A549 (cell line): Measurements from ENCODE around the gene SEMA4D. TPM values are rescaled to one million over a fixed set of nuclear protein-coding genes. Genes with fewer than 3 reads are reported as not detected.

Experiments used
- ATAC-seq, 2 experiments: fragments of 200-7000 bp in 1 of 2; fragments of >200 bp in 1 of 2; cut with Nextera tagmentation in 1 of 2; cut with Tn5 transposase in 1 of 2; 3 replicates each; pipeline versions ENCODE4 v1.8.0 to v1.9.1; 2018 to 2020; ENCODE audit warnings: mild to moderate bottlenecking in 1 of 2, moderate library complexity in 1 of 2
- CTCF ChIA-PET: fragments of 300-600 bp; sonication (Branson Sonifier 250); formaldehyde crosslinking; extraction: SDS; loops from one replicate; lab custom pipeline; 2021; ENCODE audit warnings: antibody characterized with exemption, inconsistent platforms; lab: Yijun Ruan, JAX
- POLR2A ChIA-PET: fragments of 350-600 bp; formaldehyde crosslinking; extraction: SDS; loops from one replicate; lab custom pipeline; 2021; ENCODE audit warnings: antibody characterized with exemption, inconsistent platforms; lab: Yijun Ruan, JAX
- DNase-seq, 2 experiments: peaks; one replicate each; pipeline versions ENCODE4 v3.0.0 to v3.0.0-alpha.2; 2011 to 2016; ENCODE audit warnings: low read depth in 1 of 2, low spot score in 1 of 2
- FAIRE-seq: peaks from 2 replicates; lab custom pipeline; 2011; peaks lifted over from hg19 to GRCh38; lab: Jason Lieb, UNC
- H3K27ac ChIP-seq, 2 experiments: fragments of >200 bp; sonication (Bioruptor Twin); formaldehyde crosslinking; 3 replicates each; pipeline ENCODE4 v1.5.1; 2016 to 2017
- H3K4me1 ChIP-seq: fragments of >200 bp; sonication (Bioruptor Twin); formaldehyde crosslinking; 3 replicates; pipeline ENCODE4 v1.6.1; 2016
- H3K4me2 ChIP-seq: fragments of >200 bp; sonication (Bioruptor Twin); formaldehyde crosslinking; 3 replicates; pipeline ENCODE4 v1.6.1; 2016
- H3K4me3 ChIP-seq: fragments of >200 bp; sonication (Bioruptor Twin); formaldehyde crosslinking; 3 replicates; pipeline ENCODE4 v1.5.1; 2016
- H3K9me3 ChIP-seq: fragments of >200 bp; sonication (Bioruptor Twin); formaldehyde crosslinking; 3 replicates; pipeline ENCODE4 v1.6.1; 2016
- BCL3 ChIP-seq: fragments of >200 bp; sonication (Bioruptor Twin); formaldehyde crosslinking; IDR thresholded peaks from 3 replicates; pipeline ENCODE4 v1.6.1; 2016
- BHLHE40 ChIP-seq: IDR thresholded peaks from 2 replicates; pipeline ENCODE4 v1.6.1; 2012; ENCODE audit warnings: low read depth, low read length, inconsistent platforms
- CHD4 ChIP-seq: fragments of 200-600 bp; sonication (generic); IDR thresholded peaks from 2 replicates; pipeline ENCODE4 v1.6.1; 2016; ENCODE audit warnings: antibody characterized with exemption, mild to moderate bottlenecking, borderline replicate concordance
- CTCF ChIP-seq: fragments of >200 bp; sonication (Bioruptor Twin); formaldehyde crosslinking; IDR thresholded peaks from 3 replicates; pipeline ENCODE4 v1.5.1; 2016
- EHF ChIP-seq: fragments of 250-450 bp; sonication (Bioruptor Pico); IDR thresholded peaks from 2 replicates; pipeline ENCODE4 v1.5.0; 2020; ENCODE audit warnings: mild to moderate bottlenecking
- EHMT2 ChIP-seq: fragments of 200-600 bp; sonication (generic); IDR thresholded peaks from 2 replicates; pipeline ENCODE4 v1.6.1; 2016; ENCODE audit warnings: antibody characterized with exemption, low read depth, mild to moderate bottlenecking, moderate library complexity
- ELK1 ChIP-seq: fragments of 150-350 bp; IDR thresholded peaks from 2 replicates; pipeline ENCODE4 v1.6.1; 2014; ENCODE audit warnings: low read depth, mild to moderate bottlenecking, low read length
- FOSB ChIP-seq: fragments of 250-450 bp; sonication (Bioruptor Pico); IDR thresholded peaks from 2 replicates; pipeline ENCODE4 v1.5.0; 2020; ENCODE audit warnings: mild to moderate bottlenecking, moderate library complexity
- FOSL2 ChIP-seq, 2 experiments: fragments of 450-650 bp in 1 of 2; fragments of >200 bp in 1 of 2; sonication (Bioruptor Twin) in 1 of 2; formaldehyde crosslinking; IDR thresholded peaks; 2 replicates each; pipeline versions ENCODE4 v1.5.0 to v1.6.1; 2016 to 2020; ENCODE audit warnings: mild to moderate bottlenecking in 1 of 2, moderate library complexity in 1 of 2
- HDAC2 ChIP-seq: fragments of 200-600 bp; sonication (generic); IDR thresholded peaks from 2 replicates; pipeline ENCODE4 v1.6.1; 2016
- HOXB13 ChIP-seq: fragments of 250-450 bp; sonication (Bioruptor Pico); IDR thresholded peaks from 2 replicates; pipeline ENCODE4 v1.5.0; 2020; ENCODE audit warnings: low read depth, mild to moderate bottlenecking, moderate library complexity
- JUN ChIP-seq, 2 experiments: fragments of >200 bp; sonication (Bioruptor Twin); formaldehyde crosslinking; IDR thresholded peaks; 2 replicates in 1 of 2; 3 replicates in 1 of 2; pipeline ENCODE4 v1.6.1; 2016 to 2017
- KDM1A ChIP-seq: fragments of 200-600 bp; sonication (generic); IDR thresholded peaks from 2 replicates; pipeline ENCODE4 v1.6.1; 2016; ENCODE audit warnings: low read depth, mild to moderate bottlenecking
- KDM5A ChIP-seq: fragments of 200-600 bp; sonication (generic); IDR thresholded peaks from 2 replicates; pipeline ENCODE4 v1.6.1; 2016; ENCODE audit warnings: antibody characterized with exemption, mild to moderate bottlenecking
- NPAS2 ChIP-seq: fragments of 250-450 bp; sonication (Bioruptor Pico); IDR thresholded peaks from 2 replicates; pipeline ENCODE4 v1.8.0; 2022; ENCODE audit warnings: mild to moderate bottlenecking, moderate library complexity, borderline replicate concordance
- NR3C1 ChIP-seq: fragments of >200 bp; sonication (Bioruptor Twin); formaldehyde crosslinking; IDR thresholded peaks from 3 replicates; pipeline ENCODE4 v1.6.1; 2017
- POLR2AphosphoS2 ChIP-seq: conservative IDR thresholded peaks from 2 replicates; pipeline ENCODE4 v1.6.1; 2012; ENCODE audit warnings: low read length, improper control_type of control experiment, inconsistent platforms
- RARB ChIP-seq: fragments of 250-450 bp; sonication (Bioruptor Pico); IDR thresholded peaks from 2 replicates; pipeline ENCODE4 v1.8.0; 2021; ENCODE audit warnings: mild to moderate bottlenecking, moderate library complexity
- SREBF2 ChIP-seq: fragments of 450-650 bp; IDR thresholded peaks from 2 replicates; pipeline ENCODE4 v1.6.1; 2014; ENCODE audit warnings: mild to moderate bottlenecking, moderate library complexity
- ZFP36 ChIP-seq: fragments of 450-650 bp; IDR thresholded peaks from 2 replicates; pipeline ENCODE4 v1.6.1; 2014; ENCODE audit warnings: borderline replicate concordance; ENCODE audit not compliant: partially characterized antibody
- ZNF302 ChIP-seq: fragments of 250-450 bp; sonication (Bioruptor Pico); IDR thresholded peaks from 2 replicates; pipeline ENCODE4 v1.9.0; 2021; ENCODE audit warnings: inconsistent platforms, mild to moderate bottlenecking, moderate library complexity
- WGBS: methylation state at CpG from one replicate; pipeline ENCODE4 v1.1.6; 2017; ENCODE audit errors: missing lambda C conversion rate; 5-methylcytosine and 5-hydroxymethylcytosine counted together
- polyA plus RNA-seq, 4 experiments: library from polyadenylated mRNA; depleted of rRNA in 3 of 4; stranded (reverse); fragments of >200 nt; fragmentation: RNase III in 1 of 4; extraction: RNeasy Plus Mini Kit Qiagen cat#74134 plus additional on column Dnase treatment in 1 of 4; gene quantifications; 2 replicates in 3 of 4; 3 replicates in 1 of 4; pipeline ENCODE4 v1.2.3, GENCODE V29; 2011 to 2017
- TF ChIP-seq, protein P1 (sequence below): IDR thresholded peaks from 2 replicates; pipeline ENCODE4 v1.6.1; 2012; ENCODE audit warnings: low read depth, borderline replicate concordance

Gene SEMA4D
- polyA plus RNA-seq, 2 of the 4 experiments (the other 2 are of a cell fraction) = 5.3 to 7.2 TPM

GRCh38 chr9:89452561-89452960 is 45.4 kb downstream of the SEMA4D start:
- WGBS = 93% methylated on average over 7 of the region's 7 CpGs
- POLR2A ChIA-PET = interaction anchor here (0.6 kb wide), 1 partner anchor 195 kb away, joined by 3 read pairs; no protein-coding TSS in a partner anchor
- no peak overlapping the region for H3K27ac ChIP-seq
- TF ChIP-seq EHF (CRISPR knock-in tag) (no peak), JUN (IDR thresholded peaks at IDR 0.05) (no peak), EHMT2 (no peak), ZNF302 (no peak), BHLHE40 (no peak), SREBF2 (no peak)
- DNase-seq = no peak
- H3K4me1 ChIP-seq = no peaks in the 10 kb centered on the region
- ATAC-seq = no peak
- no peak overlapping the region for H3K4me2 ChIP-seq
- H3K4me3 ChIP-seq = no peak overlapping the region
- CTCF ChIA-PET = interaction anchor here (0.6 to 1.4 kb wide), 3 partner anchors 10 to 20 kb away, joined by 3 to 5 read pairs (median 3); no protein-coding TSS in a partner anchor
- FAIRE-seq = no peak
- H3K9me3 ChIP-seq = no peaks in the 10 kb centered on the region

DNA sequence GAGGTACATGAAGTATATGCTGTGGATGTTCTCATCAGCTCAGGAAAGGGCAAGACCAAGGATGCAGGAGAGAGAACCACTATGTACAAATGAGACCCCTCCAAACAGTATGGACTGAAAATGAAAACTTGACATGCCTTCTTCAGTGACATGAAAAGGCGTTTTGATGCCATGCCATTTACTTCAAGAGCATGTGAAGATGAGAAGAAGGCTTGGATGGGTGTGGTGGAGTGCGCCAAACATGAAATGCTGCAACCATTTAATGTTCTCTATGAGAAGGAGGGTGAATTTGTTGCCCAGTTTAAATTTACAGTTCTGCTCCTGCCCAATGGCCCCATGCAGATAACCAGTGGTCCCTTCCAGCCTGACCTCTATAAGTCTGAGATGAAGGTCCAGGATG is 47.7 kb downstream of the SEMA4D start:
- CTCF ChIA-PET = interaction anchor here (0.6 kb wide), 1 partner anchor 127 kb away, joined by 3 read pairs; no protein-coding TSS in a partner anchor
- 82% methylated on average over 2 of the region's 2 CpGs for WGBS
- TF ChIP-seq KDM1A (no peak), RARB (CRISPR knock-in tag) (no peak), EHF (CRISPR knock-in tag) (no peak), SREBF2 (no peak), CHD4 (no peak), FOSB (CRISPR knock-in tag) (no peak), CTCF (no peak), JUN (IDR thresholded peaks at IDR 0.05) (no peak), NPAS2 (CRISPR knock-in tag) (no peak), HDAC2 (no peak), ELK1 (no peak), HOXB13 (no peak), KDM5A (no peak), BCL3 (no peak)
- TF ChIP-seq, protein P1, sequence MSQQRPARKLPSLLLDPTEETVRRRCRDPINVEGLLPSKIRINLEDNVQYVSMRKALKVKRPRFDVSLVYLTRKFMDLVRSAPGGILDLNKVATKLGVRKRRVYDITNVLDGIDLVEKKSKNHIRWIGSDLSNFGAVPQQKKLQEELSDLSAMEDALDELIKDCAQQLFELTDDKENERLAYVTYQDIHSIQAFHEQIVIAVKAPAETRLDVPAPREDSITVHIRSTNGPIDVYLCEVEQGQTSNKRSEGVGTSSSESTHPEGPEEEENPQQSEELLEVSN = no peak
- TF ChIP-seq, all 56 proteins: peak for 0
- no peaks in the 10 kb centered on the region for H3K4me1 ChIP-seq
- DNase-seq (no peak), FAIRE-seq (no peak), ATAC-seq (no peak)
- H3K9me3 ChIP-seq = no peaks in the 10 kb centered on the region
- no peak overlapping the region for H3K4me2 ChIP-seq
- H3K4me3 ChIP-seq = no peak overlapping the region
- H3K27ac ChIP-seq = no peak overlapping the region
- POLR2A ChIA-PET = no interaction called here

GRCh38 chr9:89449261-89449671 is 48.6 kb downstream of the SEMA4D start:
- no peak for DNase-seq
- H3K27ac ChIP-seq = no peak overlapping the region
- H3K4me2 ChIP-seq = no peak overlapping the region
- 84% methylated on average over 17 of the region's 17 CpGs for WGBS
- H3K4me1 ChIP-seq = no peaks in the 10 kb centered on the region
- TF ChIP-seq NR3C1 (no peak), BHLHE40 (no peak), FOSL2 (IDR thresholded peaks at IDR 0.05) (no peak), FOSL2 (CRISPR knock-in tag; IDR thresholded peaks at IDR 0.05) (no peak), RARB (CRISPR knock-in tag) (no peak), ZFP36 (no peak), POLR2AphosphoS2 (no peak)
- TF ChIP-seq, all 56 proteins: peak for 0
- POLR2A ChIA-PET = no interaction called here
- ATAC-seq = no peak
- Histone ChIP-seq H3K9me3 (no peaks in the 10 kb centered on the region), H3K4me3 (no peak overlapping the region)
- no peak for FAIRE-seq
- CTCF ChIA-PET = interaction anchor here (1.1 kb wide), 1 partner anchor 139 kb away, joined by 3 read pairs; no protein-coding TSS in a partner anchor
